ENCODE results near the gene FAM3D.

- TF ChIP-seq CTCF (conservative IDR thresholded peaks at IDR 0.05; ENCODE audit: low read depth, low read length), result no peak
- no peak for TF ChIP-seq EZH2 (IDR thresholded peaks at IDR 0.05; ENCODE audit: borderline replicate concordance, low read depth, low read length, poor library complexity, severe bottlenecking)
Observed at GRCh38 chr3:58596834-58597518, 69.6 kb downstream of the FAM3D start.
